Left lung (tissue), 10 donors: ENCODE results near the gene SNX5. TPM values are rescaled to one million over a fixed set of nuclear protein-coding genes. Genes with fewer than 3 reads are reported as not detected.

ENCODE experiments used
- ATAC-seq: fragments of 200-7000 bp; cut with Tn5 transposase; one replicate; pipeline ENCODE4 v1.9.1; 2020; ENCODE audit warnings: moderate library complexity
- DNase-seq, 4 donors: peaks; one replicate each; pipeline ENCODE4 v3.0.0-alpha.2; 2013 to 2020
- H3K27ac ChIP-seq, 2 donors: fragments of 200-600 bp; sonication (generic) in 1 of 2; one replicate each; pipeline versions ENCODE4 v1.5.0 to v1.8.0; 2020 to 2021
- H3K27me3 ChIP-seq, 2 donors: fragments of 200-600 bp; sonication (generic) in 1 of 2; one replicate each; pipeline versions ENCODE4 v1.5.0 to v1.8.0; 2020 to 2021
- H3K36me3 ChIP-seq, 2 donors: fragments of 200-600 bp; sonication (generic) in 1 of 2; one replicate each; pipeline versions ENCODE4 v1.5.0 to v1.8.0; 2020 to 2021
- H3K4me1 ChIP-seq, 2 donors: fragments of 200-600 bp; one replicate each; pipeline ENCODE4 v1.8.0; 2021
- H3K4me3 ChIP-seq, 2 donors: fragments of 200-600 bp; sonication (generic) in 1 of 2; one replicate each; pipeline versions ENCODE4 v1.5.0 to v1.8.0; 2020 to 2021; ENCODE audit warnings: mild to moderate bottlenecking in 1 of 2
- H3K9me3 ChIP-seq, 2 donors: fragments of 200-600 bp; sonication (generic) in 1 of 2; one replicate each; pipeline versions ENCODE4 v1.5.0 to v1.8.0; 2020 to 2021
- CTCF ChIP-seq, 2 donors: fragments of 200-600 bp; sonication (generic) in 1 of 2; IDR thresholded peaks; one replicate each; pipeline versions ENCODE4 v1.5.0 to v1.8.0; 2021; ENCODE audit warnings: antibody characterized with exemption in 2 of 2
- intact Hi-C, 2 donors: fragments of 100-400 bp; cut with DNase I; formaldehyde crosslinking; loops; one replicate each; pipeline versions ENCODE4 v1.11.2 to v1.14.2; 2022
- polyA plus RNA-seq, 6 donors: library from polyadenylated mRNA; unstranded; fragments of 120-200 nt; gene quantifications; one replicate each; pipeline ENCODE4 v1.2.1, GENCODE V29; 2013; ENCODE audit not compliant: insufficient read length in 6 of 6
- total RNA-seq, 2 donors: library from RNA; stranded (reverse); fragmentation: NEBNext Ultra II Directional; extraction: Animal tissue kit (Norgen Biotek cat#: 25700); gene quantifications; one replicate each; pipeline ENCODE4 v1.2.1, GENCODE V29; 2021
- donor health status: DM: no; HTN: yes; CAD: no.
- donor health status: DM: no; HTN: no; CAD: no.

SNX5 gene
- total and polyA plus RNA-seq, 8 donors, result 82.0 to 312 (median 247) TPM

- peaks cover 0 to 4% of the 10 kb centered on the region in 2 donors for H3K9me3 ChIP-seq
- no peak for ATAC-seq
- H3K4me1 ChIP-seq, result peaks cover 17 to 28% of the 10 kb centered on the region in 2 donors
- intact Hi-C loops, result no loop called here
- no peaks in the 10 kb centered on the region for H3K27me3 ChIP-seq
- no peak for TF ChIP-seq CTCF (IDR thresholded peaks at IDR 0.05)
- H3K36me3 ChIP-seq, result peaks cover 0 to 5% of the 10 kb centered on the region in 2 donors
- no peak for DNase-seq
- no peak overlapping the region for H3K4me3 ChIP-seq
- no peak overlapping the region for H3K27ac ChIP-seq
These were observed 32.8 kb downstream of the SNX5 start for GRCh38 chr20:17935761-17936160.

GRCh38 chr20:17935186-17935585 is 33.4 kb downstream of the SNX5 start:
- Histone ChIP-seq H3K4me1 (peaks cover 17 to 28% of the 10 kb centered on the region in 2 donors), H3K27ac (no peak overlapping the region), H3K9me3 (peaks cover 0 to 4% of the 10 kb centered on the region in 2 donors), H3K36me3 (no peaks in the 10 kb centered on the region), H3K4me3 (no peak overlapping the region), H3K27me3 (no peaks in the 10 kb centered on the region)
- ATAC-seq (no peak), DNase-seq (no peak)
- intact Hi-C loops, result no loop called here
- TF ChIP-seq CTCF (IDR thresholded peaks at IDR 0.05), result no peak

DNA sequence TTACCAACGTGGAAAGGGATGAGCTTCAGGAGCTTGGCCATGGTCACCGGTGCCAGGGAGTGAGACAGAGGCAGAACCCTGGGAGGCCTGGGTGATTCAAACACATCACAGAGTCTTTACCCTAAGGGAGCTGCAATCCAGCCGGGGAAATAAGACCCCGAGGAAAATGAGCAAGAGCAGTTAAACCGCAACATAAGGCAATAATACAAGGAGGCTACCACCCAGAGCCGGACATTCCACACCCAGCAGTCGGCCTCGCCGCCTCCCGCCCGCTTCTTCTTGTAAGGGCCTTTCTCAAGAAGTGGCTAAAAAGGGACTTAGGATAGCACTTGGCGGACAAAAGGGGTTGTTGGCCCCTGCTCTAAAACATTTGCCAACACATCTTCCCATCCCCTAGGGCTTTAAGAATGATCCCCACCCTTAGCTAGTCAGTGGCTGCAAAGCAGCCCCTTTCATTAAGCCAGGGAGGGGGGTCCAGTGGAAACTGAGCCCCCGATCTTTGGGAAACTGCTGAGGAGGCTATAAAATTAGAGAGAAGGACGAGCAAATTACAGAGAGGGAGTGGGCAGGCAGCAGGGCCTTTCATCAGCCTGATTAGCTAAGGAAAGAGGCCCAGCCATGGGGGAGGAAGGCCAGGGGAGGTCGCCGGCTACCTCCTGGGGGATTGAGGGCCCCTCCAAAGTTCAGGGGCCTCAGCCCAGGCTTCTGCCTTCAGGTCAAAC is 34.3 kb downstream of the SNX5 start:
- H3K36me3 ChIP-seq, result no peaks in the 10 kb centered on the region
- H3K4me3 ChIP-seq, result no peak overlapping the region
- H3K27me3 ChIP-seq, result no peaks in the 10 kb centered on the region
- peaks cover 0 to 4% of the 10 kb centered on the region in 2 donors for H3K9me3 ChIP-seq
- intact Hi-C loops, result no loop called here
- ATAC-seq (no peak), DNase-seq (no peak)
- TF ChIP-seq CTCF (IDR thresholded peaks at IDR 0.05), result no peak
- no peak overlapping the region for H3K27ac ChIP-seq
- peaks cover 17 to 21% of the 10 kb centered on the region in 2 donors for H3K4me1 ChIP-seq

DNA sequence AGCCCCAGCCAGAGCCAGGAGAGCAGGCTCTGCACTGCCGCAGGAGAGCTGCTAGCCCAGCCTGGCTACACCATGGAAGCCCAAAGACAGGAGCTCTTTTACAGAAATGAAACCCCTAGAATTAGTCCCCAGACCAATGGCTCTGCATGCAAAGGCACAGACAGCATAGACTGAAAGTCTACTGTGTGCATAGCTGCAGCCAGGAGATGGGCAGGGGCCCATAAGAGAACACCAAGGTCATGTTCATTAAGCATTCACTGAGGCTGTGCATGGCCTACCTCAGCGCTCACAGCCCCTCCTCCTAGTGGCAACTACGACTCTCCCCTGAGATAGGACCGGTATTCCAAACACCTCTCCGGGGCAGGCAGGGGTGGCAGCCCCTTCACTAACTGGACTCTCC is 34.9 kb downstream of the SNX5 start:
- TF ChIP-seq CTCF (IDR thresholded peaks at IDR 0.05), result no peak
- H3K4me1 ChIP-seq, result peaks cover 12 to 15% of the 10 kb centered on the region in 2 donors
- intact Hi-C loops, result no loop called here
- no peak overlapping the region for H3K27ac ChIP-seq
- no peak for ATAC-seq
- no peaks in the 10 kb centered on the region for H3K36me3 ChIP-seq
- no peak for DNase-seq
- H3K4me3 ChIP-seq, result no peak overlapping the region
- peaks cover 0 to 4% of the 10 kb centered on the region in 2 donors for H3K9me3 ChIP-seq
- no peaks in the 10 kb centered on the region for H3K27me3 ChIP-seq

DNA sequence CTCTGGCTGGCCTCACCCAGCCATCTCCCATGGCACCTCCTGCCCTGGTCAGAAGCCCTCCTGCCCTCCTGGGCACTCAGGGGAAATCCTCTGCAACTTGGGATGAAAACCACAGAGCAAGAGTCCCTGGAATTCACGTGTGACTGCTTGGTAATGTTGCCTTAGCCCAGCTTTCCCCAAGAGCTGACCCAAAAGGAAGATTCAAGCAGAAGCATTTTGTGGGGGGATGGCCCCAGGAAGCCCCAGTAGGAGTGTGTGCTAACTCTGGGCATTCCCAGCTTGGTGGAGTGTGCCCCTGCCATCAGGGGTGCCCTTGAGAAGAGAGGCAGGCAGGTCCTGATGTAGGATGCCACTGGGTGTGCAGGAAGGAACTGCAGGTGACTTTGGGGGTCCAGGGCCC is 35.5 kb downstream of the SNX5 start:
- TF ChIP-seq CTCF (IDR thresholded peaks at IDR 0.05), result no peak
- Histone ChIP-seq H3K4me1 (peaks cover 10 to 13% of the 10 kb centered on the region in 2 donors), H3K27me3 (no peaks in the 10 kb centered on the region), H3K9me3 (peaks cover 0 to 4% of the 10 kb centered on the region in 2 donors), H3K36me3 (no peaks in the 10 kb centered on the region), H3K4me3 (no peak overlapping the region), H3K27ac (no peak overlapping the region)
- DNase-seq (no peak), ATAC-seq (no peak)
- intact Hi-C loops, result no loop called here
